Medulla oblongata (tissue), 1 donor: ENCODE results near the gene SPINDOC.
"Not testable (repeated sequence)": the region's sequence is repeated elsewhere in the genome, so short reads cannot be mapped to it uniquely, and the experiment has no call there.

ENCODE experiments used
- DNase-seq: peaks from one replicate; pipeline ENCODE4 v3.0.0-alpha.2; 2015; ENCODE audit errors: extremely low spot score

SPINDOC gene

GRCh38 chr11:63813035-63813562 is at the start of gene SPINDOC:
SPINDOC (plus strand) TSS chr11:63813456; CDS start chr11:63813687, 231 bp downstream.
- peak; percentile 87 for DNase-seq

GRCh38 chr11:63763496-63764339 is 49.5 kb upstream of the SPINDOC start:
- DNase-seq = no peak

- no peak for DNase-seq
These were observed 48.9 kb upstream of the SPINDOC start for GRCh38 chr11:63764340-63764678.

- DNase-seq = no peak
These were observed 48.3 kb upstream of the SPINDOC start for GRCh38 chr11:63764679-63765647.

- DNase-seq = no peak
These were observed 47.5 kb upstream of the SPINDOC start for GRCh38 chr11:63765688-63766241.

GRCh38 chr11:63766531-63767235 is 46.6 kb upstream of the SPINDOC start:
- no peak for DNase-seq

- no peak for DNase-seq
These were observed 46.0 kb upstream of the SPINDOC start for GRCh38 chr11:63767267-63767564.

- DNase-seq = peak; percentile 86
These were observed 45.6 kb upstream of the SPINDOC start for GRCh38 chr11:63767565-63768236.

GRCh38 chr11:63768237-63769041 is 44.8 kb upstream of the SPINDOC start, which contains the start of gene ZFTA:
ZFTA (minus strand) TSS chr11:63768775; CDS start chr11:63768622, 153 bp downstream.
- peak; percentile 45 for DNase-seq

- DNase-seq = no peak
These were observed 44.1 kb upstream of the SPINDOC start for GRCh38 chr11:63769042-63769713.

- no peak for DNase-seq
These were observed 43.4 kb upstream of the SPINDOC start for GRCh38 chr11:63769714-63770455.

- no peak for DNase-seq
These were observed 42.5 kb upstream of the SPINDOC start for GRCh38 chr11:63770763-63771162.

- not testable (repeated sequence) for DNase-seq
These were observed 41.4 kb upstream of the SPINDOC start for GRCh38 chr11:63771741-63772318.

GRCh38 chr11:63775191-63775590 is 38.1 kb upstream of the SPINDOC start:
- no peak for DNase-seq

GRCh38 chr11:63779039-63779438 is 34.2 kb upstream of the SPINDOC start:
- no peak for DNase-seq

- no peak for DNase-seq
These were observed 30.5 kb upstream of the SPINDOC start for GRCh38 chr11:63782749-63783148.

- DNase-seq = no peak
These were observed 29.2 kb upstream of the SPINDOC start for GRCh38 chr11:63783925-63784592.

- DNase-seq = no peak
These were observed 27.4 kb upstream of the SPINDOC start for GRCh38 chr11:63785823-63786222.
